Bronchial smooth muscle cell (primary cell): Measurements from ENCODE around the gene GSTA5. TPM values are rescaled to one million over a fixed set of nuclear protein-coding genes. Genes with fewer than 3 reads are reported as not detected.

Source experiments
- total RNA-seq: library from RNA; depleted of rRNA; stranded (reverse); fragments of >200 nt; gene quantifications from 2 replicates; pipeline ENCODE4 v1.2.1, GENCODE V29; 2014

The GSTA5 gene
- not detected in 2 replicates for total RNA-seq

DNA sequence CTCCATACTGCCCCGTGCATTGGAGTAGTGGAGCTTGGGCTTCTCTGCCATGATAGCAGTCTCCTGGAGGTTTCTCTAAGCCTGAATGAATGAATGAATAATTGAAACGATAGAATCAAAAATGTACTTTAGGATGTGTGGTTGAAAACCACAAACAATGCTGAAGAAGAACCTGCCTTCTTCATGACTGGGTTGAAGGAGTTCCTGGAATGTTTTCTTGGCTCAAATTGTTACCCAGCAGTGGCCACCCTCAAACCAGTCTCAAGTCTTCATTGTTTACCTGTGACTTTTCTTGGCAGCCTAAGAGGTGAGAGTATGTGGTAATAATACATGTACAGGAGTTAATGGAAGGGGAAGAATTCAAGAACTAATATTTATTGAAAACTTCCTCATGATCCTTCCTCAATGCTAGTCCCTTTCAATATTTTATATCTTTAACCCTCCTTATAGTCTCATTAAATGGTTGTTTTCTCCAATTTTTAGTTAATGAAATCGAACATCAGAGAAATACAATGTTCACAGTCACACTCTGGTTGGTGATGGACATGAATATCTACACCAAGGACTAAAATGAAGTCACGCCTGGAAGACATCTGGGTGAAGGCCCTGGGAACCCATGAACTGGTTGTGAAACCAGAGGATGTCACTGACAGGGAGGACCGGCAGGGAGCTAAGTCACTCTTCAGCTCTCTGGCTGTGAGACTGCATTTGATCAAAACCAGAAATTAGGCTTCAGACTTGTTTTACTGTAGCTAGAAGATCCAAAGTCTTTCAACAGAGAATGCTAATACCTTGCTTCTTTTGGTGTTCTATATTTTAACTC, at the start of gene GSTA5:
GSTA5 (minus strand) TSS at position 51 of the 823 bp plus-strand sequence.

DNA sequence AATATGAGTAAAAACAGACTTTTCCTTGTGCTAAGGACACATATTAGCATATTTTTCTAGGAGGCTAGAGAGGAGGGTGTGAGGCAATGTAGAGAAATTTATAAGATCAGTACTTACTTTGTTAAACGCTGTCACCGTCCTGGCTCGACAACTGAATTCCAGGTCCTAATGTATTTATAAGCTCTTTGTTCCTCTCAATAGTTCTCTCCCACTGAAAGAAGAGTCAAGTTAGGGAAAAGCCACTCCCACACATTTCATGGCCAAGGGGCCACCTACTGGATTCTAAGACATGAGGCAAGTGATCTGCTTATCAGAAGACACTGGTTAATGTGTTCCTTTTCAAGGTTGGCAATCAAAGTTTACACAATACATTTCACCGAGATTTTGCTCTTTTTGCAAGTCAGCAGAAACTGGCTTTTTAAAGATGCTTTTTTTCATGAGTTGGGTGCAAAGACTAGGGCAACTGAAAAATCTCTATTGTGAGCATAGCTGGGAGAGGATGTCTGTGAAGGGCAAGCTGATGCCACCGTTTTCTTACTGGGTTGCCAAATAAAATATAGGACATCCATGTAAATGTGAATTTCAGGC, 36.9 kb downstream of the GSTA5 start, which contains the start of gene GSTA1:
GSTA1 (minus strand) TSS at position 149 of the 588 bp plus-strand sequence. CDS start 4,549 bp downstream, outside the sequence.

Other genes with a start within 250 kb of the GSTA5 start
- 28.9 and 34.7 TPM in 2 replicates for gene TMEM14A, start 169.7 kb downstream of the GSTA5 start, total RNA-seq
- not detected in 2 replicates for gene GSTA2, start 77.3 kb downstream of the GSTA5 start, total RNA-seq
- not detected in 2 replicates for gene GSTA1, start 37.0 kb downstream of the GSTA5 start, total RNA-seq
- 0.17 TPM in 1 of 2 replicates, not detected in the other for gene GSTA3, start 68.9 kb upstream of the GSTA5 start, total RNA-seq
- 43.6 and 51.7 TPM in 2 replicates for gene GSTA4, start 154.5 kb upstream of the GSTA5 start, total RNA-seq
- 3.5 and 3.8 TPM in 2 replicates for gene CILK1, start 221.0 kb upstream of the GSTA5 start, total RNA-seq
- gene FBXO9, start 224.6 kb upstream of the GSTA5 start, total RNA-seq: 31.7 and 42.1 TPM in 2 replicates